Stimulated activated CD8-positive, alpha-beta memory T cell treated with anti-CD3 and anti-CD28 coated beads, Interleukin-7, amount 100 ng/mL, for 48 hours (primary cell): ENCODE measurements around the gene LRRC72.

Experiments
- DNase-seq, 2 donors: peaks; one replicate each; pipeline ENCODE4 v3.0.0-alpha.2; 2020; ENCODE audit warnings: low read depth in 1 of 2; ENCODE audit errors: extremely low read depth in 1 of 2

LRRC72 gene

GRCh38 chr7:16616542-16616941, 89.9 kb downstream of the LRRC72 start:
- DNase-seq = no peak

- DNase-seq = no peak
Measured at GRCh38 chr7:16619979-16620408, 93.4 kb downstream of the LRRC72 start.

- no peak for DNase-seq
Measured at GRCh38 chr7:16626388-16626787, 99.8 kb downstream of the LRRC72 start.

GRCh38 chr7:16627236-16627635, 100.6 kb downstream of the LRRC72 start:
- DNase-seq = no peak

GRCh38 chr7:16630654-16631053, 104.0 kb downstream of the LRRC72 start:
- no peak for DNase-seq
